GM18508 (cell line): ENCODE results near the gene MTO1.
"Not testable (repeated sequence)": the region's sequence is repeated elsewhere in the genome, so short reads cannot be mapped to it uniquely, and the experiment has no call there.

ENCODE experiments used
- ATAC-seq: cut with Tn5 transposase; IDR thresholded peaks from one replicate; pipeline ENCODE4 v1.9.1; 2021; ENCODE audit warnings: moderate number of reproducible peaks; ENCODE audit not compliant: insufficient read depth, unreplicated experiment

MTO1 gene

DNA sequence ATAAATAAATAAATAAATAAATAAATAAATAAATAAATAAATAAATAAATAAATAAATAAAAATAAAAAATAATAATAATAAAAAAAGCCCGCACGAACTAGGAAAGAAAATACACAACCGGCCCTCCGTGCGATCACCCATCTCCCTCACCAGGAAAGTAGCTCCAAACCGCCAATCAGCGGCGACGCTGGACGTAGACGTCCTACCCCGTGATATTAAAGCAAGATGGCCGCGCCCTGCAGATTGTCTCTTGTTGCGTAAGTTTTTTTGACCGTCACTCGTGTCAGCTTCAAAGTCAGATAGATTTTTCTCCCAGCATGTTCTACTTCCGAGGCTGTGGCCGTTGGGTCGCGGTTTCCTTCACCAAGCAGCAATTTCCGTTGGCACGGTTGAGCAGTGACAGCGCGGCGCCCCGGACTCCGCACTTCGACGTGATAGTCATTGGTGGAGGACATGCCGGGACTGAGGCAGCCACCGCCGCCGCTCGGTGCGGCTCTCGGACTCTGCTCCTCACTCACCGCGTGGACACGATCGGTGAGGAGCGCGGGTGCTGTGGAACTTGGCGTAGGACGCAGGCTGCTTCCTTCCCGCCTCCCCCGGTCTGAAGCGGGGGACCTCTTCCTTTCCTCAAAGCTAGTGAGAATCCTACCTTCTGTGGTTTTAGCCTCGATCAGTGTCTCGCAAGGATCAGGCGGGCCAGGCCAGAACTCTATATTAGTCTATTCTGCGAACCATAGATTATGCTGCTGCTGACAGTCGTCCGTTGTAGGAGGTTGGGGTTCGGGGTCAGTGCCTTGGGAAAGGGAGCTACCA, at the start of gene MTO1:
Gene MTO1, plus strand, starts transcription at position 201 of the 814 bp plus-strand sequence. Its CDS starts 118 bp downstream, at position 319.
- ATAC-seq: peak; percentile 91

DNA sequence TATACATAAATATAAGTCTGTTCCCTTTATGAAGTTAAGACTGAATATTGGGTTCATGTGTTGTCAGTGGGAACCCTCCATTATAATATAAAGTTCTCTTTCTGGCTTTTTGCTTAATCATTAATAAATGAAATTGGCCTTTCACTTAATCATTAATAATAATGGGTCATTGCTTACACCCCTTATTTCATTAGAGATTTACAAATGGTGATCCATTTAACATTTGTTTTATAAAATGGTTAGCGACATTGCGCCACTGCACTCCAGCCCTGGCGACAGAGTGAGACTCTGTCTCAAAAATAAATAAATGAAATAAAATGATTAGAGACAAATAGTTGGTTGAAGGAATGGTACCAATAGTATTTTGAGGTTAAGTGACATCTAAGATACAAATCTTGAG, 48.4 kb upstream of the MTO1 start:
- ATAC-seq: no peak

DNA sequence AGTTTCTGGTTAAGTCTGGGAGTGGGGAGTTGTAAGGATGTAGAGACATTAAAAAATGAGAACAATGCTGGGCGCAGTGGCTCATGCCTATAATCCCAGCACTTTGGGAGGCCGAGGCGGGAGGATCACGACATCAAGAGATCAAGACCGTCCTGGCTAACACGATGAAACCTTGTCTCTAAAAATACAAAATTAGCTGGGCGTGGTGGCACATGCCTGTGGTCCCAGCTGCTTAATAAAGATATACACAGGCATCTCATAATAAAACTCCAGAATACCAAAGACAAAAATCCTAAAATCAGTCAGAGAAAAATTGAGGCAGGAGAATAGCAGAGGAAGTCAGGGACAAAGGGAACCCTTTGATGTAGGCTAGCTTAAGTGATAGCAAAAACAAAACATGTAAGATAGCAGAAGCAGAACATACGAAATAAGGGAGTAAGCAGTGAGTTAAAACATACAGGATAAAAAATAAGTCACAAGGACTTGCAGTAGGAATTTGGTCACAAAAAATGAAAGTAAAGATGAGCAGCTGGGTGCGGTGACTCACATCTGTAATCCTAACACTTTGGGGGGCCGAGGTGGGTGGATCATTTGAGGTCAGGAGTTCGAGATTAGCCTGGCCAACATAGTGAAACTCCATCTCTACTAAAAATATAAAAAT, 43.3 kb upstream of the MTO1 start:
- no peak for ATAC-seq

DNA sequence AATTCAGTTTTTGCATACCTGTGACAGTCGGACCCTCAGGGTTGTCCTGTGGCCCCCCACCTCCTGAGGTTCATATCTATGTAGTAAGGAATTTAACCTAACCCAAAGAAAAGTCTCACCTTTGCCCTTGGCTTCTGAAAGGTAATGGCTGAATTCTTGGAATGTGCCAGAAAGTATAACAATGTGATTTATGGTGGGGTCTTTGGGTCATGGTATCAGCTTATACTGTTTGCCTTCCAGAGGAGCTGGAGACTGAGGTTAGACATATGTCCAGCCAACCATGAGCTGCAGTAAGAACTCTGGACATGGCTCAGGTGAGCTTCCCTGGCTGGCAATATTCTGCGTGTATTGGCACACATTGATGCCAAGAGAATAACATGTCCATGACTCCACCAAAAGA, 40.0 kb upstream of the MTO1 start:
- ATAC-seq: no peak

GRCh38 chr6:73435236-73435635, 26.3 kb upstream of the MTO1 start:
- no peak for ATAC-seq

DNA sequence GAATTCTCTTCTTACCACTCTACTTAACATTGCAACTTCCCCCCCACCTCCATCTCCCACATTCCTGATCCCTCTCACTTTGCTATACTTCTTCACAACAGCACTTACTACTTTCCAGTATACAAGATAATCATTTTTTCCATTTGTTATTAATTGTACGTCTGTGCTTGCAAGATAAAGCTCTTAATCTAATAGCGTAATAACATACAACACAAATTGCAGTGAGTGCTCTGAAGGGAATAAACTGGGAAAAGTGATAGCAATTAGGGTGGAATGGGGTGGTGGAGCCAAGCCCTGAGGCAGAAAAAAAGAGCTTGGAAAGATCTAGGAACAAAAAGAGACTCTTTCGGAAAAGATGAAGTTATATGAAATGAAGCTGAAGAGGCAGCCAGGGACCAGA, 18.0 kb upstream of the MTO1 start:
- ATAC-seq: no peak

- peak; percentile 31 for ATAC-seq
Observed at GRCh38 chr6:73451223-73452106, 10.1 kb upstream of the MTO1 start.

DNA sequence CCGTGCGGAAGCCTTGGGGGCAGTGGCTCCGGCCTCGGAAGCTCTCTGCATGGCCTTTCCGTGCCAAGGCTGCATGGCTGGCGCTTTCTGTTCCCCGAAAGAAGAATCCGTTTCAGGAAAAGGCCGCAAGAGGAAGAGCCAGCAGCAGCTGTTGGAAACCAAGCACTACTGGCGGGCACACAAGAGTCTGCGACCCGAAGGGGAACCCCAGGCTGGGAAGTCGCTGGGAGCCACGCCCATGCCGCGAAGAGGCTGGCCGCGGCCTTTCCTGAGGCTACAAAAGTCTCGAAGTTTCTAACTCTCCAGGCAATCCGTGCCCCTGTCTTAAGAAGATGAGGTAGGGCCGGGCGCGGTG, 9.5 kb upstream of the MTO1 start, which contains the start of gene CGAS:
Gene CGAS, minus strand, starts transcription at position 191 of the 355 bp plus-strand sequence. Its CDS starts 116 bp downstream, at position 75.
- peak; percentile 43 for ATAC-seq

DNA sequence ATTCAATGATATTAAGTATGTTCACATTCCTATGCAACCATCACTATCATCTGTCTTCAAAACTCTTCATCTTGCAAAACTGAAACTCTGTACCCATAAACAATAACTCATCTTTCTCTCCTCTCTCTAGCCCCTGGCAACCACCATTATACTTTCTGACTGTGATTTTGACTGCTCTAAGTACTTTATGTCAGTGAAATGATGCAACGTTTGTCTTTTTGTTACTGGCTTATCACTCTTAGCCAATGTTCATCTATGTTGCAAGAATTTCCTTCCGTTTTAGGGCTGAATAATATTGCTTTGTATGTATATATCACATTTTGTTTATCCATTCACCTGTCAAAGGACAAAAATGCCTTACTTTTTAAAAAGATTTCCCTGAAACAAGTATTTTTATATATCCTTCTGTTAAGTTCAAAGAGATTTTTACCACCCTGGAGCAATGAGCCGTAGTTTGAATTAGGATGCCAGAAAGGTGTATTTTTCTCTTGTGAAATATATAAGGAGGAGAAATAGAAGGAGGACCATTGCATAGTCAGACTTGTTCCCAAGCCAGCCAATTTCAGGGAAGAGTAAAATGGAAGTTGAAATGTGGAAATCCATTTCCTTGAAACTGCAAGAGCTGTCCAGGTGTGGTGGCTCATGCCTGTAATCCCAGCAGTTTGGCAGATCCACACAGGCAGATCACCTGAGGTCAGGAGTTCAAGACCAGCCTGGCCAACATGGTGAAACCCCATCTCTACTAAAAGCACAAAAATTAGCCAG, 5.5 kb upstream of the MTO1 start:
- no peak for ATAC-seq

DNA sequence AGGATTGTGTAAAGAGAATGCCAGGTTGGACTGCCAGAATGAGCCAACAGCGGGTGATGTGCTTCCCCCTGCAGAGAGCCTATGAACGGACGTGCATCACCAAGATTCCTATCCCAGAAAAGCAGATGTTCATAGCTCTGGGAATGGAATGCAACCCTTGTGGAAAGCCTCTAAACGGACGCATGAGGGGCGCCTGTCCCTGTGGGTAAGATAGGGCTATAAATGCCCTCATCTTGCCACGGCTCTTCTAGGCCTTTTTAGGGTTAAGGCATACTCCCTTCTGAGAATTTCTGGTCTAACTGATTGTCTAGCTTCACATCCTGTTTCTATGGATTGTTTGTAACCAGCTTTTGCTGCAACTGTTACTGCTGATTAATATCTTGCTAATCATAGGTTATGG, 2.1 kb upstream of the MTO1 start:
- not testable (repeated sequence) for ATAC-seq

- no peak for ATAC-seq
Observed at GRCh38 chr6:73460056-73460455, 1.5 kb upstream of the MTO1 start.

GRCh38 chr6:73471686-73472290, 10.3 kb downstream of the MTO1 start:
- peak; percentile 97 for ATAC-seq

DNA sequence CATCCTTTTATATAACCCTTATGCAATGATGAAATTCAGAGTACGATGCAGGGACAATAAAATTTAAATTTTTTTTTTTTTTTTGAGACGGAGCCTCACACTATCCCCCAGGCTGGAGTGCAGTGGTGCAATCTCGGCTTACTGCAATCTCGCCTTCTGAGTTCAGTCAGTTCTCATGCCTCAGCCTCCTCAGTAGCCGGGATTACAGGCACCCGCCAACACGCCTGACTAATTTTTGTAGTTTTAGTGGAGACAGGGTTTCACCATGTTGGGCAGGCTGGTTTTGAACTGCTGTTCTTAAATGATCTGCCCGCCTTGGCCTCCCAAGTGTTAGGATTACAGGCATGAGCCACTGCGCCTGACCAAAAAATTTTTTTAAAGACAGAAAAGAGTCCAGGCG, 15.2 kb downstream of the MTO1 start:
- no peak for ATAC-seq

DNA sequence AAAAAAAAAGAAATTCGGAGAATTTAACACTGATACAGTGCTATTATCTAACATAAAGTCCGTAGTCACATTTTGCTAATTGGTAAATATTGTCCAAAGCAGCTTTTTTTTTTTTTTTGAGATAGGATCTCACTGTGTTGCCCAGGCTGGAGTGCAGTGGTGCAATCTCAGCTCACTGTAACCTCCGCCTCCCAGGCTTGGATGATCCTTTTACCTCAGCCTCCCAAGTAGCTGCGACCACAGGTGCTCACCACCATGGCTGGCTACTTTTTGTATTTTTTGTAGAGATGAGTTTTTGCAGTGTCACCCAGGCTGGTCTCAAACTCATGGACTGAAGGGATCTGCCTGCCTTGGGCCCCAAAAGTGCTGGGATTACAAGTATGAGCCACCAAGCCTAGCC, 15.9 kb downstream of the MTO1 start:
- ATAC-seq: no peak

GRCh38 chr6:73481969-73482368, 20.4 kb downstream of the MTO1 start:
- no peak for ATAC-seq

DNA sequence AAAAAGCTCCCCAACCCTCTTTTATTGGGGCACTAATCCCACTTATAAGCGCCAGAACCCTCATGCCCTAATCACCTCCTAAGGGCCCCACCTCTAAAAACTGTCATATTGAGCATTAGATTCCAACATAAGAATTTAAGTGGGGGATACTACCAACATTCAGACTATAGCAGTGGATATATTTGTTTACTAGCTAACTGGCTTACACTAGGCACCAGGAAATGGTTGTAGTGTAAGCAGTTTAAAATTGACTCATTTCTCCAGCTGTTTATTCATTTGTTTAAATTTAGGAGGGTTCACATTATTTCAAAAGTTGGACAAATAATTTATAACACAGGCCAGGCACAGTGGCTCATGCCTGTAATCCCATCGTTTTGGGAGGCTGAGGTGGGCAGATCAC, 22.9 kb downstream of the MTO1 start:
- no peak for ATAC-seq

DNA sequence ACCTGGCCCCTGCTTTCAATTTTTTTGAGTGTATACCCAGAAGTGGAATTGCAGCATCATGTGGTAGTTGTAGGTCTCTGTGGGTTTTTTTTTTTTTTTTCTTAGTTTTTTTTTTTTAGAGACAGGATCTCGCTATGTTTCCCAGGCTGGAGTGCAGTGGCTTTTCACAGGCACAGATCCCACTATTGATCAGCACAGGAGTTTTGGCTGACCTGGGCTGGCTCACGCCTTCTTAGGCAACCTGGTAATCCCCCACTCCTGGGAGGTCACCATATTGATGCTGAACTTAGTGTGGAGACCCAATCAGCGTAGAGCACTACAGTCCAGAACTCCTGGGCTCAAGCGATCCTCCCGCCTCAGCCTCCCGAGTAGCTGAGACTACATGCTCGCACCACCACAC, 25.9 kb downstream of the MTO1 start:
- ATAC-seq: no peak

DNA sequence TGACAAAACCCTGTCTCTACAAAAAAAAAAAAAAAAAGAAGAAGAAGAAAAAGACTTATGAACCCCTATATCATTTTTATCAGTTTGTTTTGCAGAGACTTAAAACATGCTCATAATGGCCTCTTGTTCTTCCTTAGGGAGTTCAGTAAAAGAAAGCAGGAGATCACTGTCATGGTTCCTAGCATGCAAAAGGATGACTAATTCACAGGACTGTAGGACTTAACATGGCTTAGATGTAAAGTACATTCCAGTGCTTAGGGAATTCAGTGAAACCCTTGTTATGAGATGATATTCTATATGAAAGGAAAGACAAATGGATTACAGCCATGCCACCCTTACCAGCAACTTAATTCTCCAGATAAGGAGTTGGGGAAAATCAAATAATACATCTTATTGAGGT, 29.8 kb downstream of the MTO1 start:
- ATAC-seq: no peak

GRCh38 chr6:73497915-73498314, 36.4 kb downstream of the MTO1 start:
- ATAC-seq: no peak
